ENCODE results near the gene KLRK1.
"Not testable (repeated sequence)": the region's sequence is repeated elsewhere in the genome, so short reads cannot be mapped to it uniquely, and the experiment has no call there.

Gene KLRK1

DNA sequence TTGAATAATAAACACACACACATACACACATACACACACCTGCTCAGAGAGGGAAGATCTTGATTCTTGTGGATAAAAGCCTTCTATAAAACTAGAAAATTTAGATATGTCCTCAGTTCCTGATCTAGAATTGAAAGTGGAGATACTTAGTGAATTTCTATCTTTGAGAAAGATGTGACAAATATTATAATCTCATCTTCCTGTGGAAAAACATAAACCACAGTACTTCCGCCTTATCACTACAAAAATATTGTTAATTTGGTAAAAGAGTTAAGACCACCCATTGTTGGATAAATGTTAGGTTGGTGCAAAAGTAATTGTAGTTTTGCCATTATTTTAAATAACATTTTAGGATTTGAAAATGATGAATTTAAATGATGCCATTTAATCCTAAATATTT is at the start of gene KLRK1:
TSS of gene KLRK1 (minus strand) at position 138 of the 400 bp plus-strand sequence. CDS start 1,231 bp downstream, outside the sequence.
- no peak for DNase-seq (ENCODE audit: low spot score)

DNA sequence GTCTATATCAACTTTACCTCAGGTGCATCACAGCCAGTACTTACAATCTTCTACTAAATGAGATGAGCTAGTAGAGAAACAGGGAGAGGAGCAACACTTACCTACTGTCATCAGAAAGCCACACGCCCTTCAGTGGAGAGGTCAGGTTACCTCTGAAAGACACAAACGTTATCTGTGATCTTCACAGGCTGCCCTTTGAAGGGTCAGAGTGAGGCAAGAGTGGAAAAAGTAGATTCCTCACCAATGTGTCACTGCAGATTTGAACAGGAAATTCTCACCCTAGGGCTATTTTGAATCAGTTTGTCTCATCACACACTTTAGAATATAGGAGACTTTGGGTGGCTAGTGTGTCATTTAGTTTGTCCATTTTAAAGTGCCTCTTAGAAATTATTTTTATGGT is 47.8 kb upstream of the KLRK1 start:
- not testable (repeated sequence) for DNase-seq (ENCODE audit: low spot score)

- not testable (repeated sequence) for DNase-seq (ENCODE audit: low spot score)
Observed at GRCh38 chr12:10435816-10436215, 46.0 kb upstream of the KLRK1 start, which contains the start of gene KLRC2. Gene KLRC2 (minus strand): TSS chr12:10436010. CDS start chr12:10435986, 24 bp downstream.

DNA sequence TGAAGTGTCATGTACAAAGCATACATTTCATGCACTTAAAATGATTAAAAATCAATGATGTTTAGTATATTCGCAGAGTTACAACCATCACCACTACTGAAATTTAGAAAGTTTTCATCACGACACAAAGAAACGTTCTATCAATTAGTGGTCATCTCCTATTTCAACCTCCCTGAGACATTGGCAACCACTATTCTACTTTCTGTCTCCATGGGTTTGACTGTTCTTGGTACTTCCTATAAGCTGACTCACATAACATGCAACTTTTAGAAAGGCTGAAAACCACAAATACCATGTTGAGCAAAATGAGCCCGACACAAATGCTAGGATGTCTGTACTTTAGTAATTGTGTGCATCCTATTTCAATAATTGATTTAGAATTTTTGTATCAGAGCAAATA is 40.8 kb upstream of the KLRK1 start:
- DNase-seq (ENCODE audit: low spot score): not testable (repeated sequence)

DNA sequence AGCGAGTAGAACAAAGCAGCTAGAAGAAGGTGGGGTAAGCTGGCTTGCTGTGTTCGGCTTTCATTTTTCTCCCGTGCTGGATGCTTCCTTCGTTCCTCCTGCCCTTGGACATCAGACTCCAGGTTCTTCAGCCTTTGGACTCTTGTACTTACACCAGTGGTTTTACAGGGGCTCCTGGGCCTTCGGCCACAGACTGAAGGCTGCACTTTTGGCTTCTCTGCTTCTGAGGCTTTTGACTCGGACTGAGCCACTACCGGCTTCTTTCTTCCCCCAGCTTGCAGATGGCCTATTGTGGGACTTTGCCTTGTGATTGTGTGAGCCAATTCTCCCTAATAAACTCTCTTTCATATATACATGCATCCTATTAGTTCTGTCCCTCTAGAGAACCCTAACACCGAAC is 36.1 kb upstream of the KLRK1 start:
- DNase-seq (ENCODE audit: low spot score): not testable (repeated sequence)

- not testable (repeated sequence) for DNase-seq (ENCODE audit: low spot score)
Observed at GRCh38 chr12:10424260-10424899, 34.5 kb upstream of the KLRK1 start.

DNA sequence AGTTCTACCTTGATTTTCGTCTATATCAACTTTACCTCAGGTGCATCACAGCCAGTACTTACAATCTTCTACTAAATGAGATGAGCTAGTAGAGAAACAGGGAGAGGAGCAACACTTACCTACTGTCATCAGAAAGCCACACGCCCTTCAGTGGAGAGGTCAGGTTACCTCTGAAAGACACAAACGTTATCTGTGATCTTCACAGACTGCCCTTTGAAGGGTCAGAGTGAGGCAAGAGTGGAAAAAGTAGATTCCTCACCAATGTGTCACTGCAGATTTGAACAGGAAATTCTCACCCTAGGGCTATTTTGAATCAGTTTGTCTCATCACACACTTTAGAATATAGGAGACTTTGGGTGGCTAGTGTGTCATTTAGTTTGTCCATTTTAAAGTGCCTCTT is 32.3 kb upstream of the KLRK1 start:
- not testable (repeated sequence) for DNase-seq (ENCODE audit: low spot score)

DNA sequence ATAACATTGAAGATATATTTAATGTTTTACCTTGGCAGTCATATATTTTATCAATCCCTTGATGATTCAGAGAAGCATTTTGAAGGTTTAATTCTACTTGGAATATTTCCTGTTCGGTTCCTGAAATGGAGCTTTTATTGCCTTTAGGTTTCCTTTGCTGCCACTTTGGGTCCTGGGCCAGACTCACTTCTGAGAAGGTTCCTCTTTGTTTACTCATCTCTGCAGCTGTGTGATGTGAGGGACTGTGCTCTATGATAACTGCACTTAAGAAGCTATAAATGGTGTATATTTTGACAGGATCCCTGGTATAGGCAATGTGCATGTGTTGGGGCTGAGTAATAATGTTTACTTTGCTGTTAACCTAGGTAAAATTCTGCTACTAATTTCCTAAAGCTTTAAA is 30.5 kb upstream of the KLRK1 start, which contains the start of gene KLRC3:
TSS of gene KLRC3 (minus strand) at position 262 of the 400 bp plus-strand sequence. CDS start at position 217, 45 bp downstream.
- not testable (repeated sequence) for DNase-seq (ENCODE audit: low spot score)

- no peak for DNase-seq (ENCODE audit: low spot score)
Observed at GRCh38 chr12:10409392-10409791, 19.6 kb upstream of the KLRK1 start, which contains the start of gene KLRC4. Gene KLRC4 (minus strand): TSS chr12:10409757. CDS start chr12:10409575, 182 bp downstream.

GRCh38 chr12:10408842-10409241 is 19.0 kb upstream of the KLRK1 start:
- DNase-seq (ENCODE audit: low spot score): no peak

DNA sequence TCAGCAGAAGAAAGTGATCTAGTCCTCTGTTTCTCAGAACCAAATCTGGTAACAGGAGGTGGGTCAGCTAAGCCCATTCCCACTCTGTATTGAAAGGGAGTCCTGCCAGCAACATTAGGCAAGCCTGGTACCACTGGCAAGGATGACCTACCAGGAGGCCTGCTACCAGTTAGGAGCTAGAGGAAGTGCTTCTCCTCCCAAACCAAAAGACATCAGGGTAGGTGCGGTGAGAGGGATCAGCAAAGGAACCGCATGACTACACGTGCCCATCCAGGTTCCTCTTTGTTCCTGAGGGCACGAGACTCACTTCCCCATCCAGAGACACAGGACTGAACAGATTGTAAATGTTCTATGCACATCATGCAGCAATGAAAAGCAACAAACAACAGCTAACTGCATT is 16.9 kb upstream of the KLRK1 start:
- DNase-seq (ENCODE audit: low spot score): no peak

DNA sequence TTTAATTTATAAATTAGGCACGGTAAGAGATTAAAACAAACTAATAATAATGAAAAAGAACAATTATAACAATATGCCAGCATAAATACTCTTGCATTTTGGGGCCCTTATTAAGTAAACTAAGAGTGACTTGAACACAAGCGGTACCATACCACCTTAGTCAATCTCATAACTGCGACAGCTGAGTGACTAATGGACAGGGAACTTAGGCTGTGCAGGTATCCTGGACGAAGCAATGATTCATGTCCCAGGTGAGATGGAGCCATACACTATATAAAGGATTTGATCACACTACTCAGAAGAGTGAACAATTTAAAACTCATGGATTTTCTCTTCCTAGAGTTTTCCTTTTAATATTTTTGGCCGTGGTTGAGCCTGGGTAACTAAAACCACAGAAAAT is 15.5 kb upstream of the KLRK1 start:
- DNase-seq (ENCODE audit: low spot score): no peak

DNA sequence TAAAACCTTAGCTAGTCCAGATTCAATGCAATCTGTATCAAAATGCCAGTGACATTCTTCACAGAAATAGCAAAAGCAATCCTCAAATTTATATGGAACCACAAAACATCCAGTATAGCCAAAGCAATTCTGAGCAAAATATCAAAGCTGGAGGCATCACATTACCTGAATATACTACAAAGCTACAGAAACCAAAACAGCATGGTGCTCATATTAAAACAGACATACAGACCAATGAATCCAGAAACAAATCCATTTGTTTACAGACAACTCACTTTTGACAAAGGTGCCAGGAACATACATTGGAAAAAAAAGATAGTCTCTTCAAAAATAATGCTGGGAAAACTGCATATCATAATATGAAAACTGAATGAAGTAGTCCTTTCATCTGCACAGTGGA is 15.0 kb upstream of the KLRK1 start:
- no peak for DNase-seq (ENCODE audit: low spot score)

DNA sequence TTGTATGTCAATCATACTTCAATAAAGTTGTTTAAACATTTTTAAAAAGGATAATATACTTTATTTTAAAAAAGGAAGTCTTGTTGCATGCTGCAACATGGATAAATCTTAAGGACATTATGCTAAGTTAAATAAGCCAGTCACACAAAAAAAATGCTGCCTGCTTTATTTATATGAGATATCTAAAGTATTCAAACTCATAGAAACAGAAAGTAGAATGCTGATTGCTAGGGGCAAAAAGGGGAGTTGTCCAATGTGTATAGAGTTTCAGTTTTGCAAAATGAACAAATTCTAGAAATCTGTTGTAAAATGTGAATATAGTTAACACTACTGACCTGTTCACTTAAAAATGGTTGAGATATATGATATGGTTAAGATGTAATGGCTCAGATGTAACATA is 11.0 kb upstream of the KLRK1 start:
- DNase-seq (ENCODE audit: low spot score): no peak

DNA sequence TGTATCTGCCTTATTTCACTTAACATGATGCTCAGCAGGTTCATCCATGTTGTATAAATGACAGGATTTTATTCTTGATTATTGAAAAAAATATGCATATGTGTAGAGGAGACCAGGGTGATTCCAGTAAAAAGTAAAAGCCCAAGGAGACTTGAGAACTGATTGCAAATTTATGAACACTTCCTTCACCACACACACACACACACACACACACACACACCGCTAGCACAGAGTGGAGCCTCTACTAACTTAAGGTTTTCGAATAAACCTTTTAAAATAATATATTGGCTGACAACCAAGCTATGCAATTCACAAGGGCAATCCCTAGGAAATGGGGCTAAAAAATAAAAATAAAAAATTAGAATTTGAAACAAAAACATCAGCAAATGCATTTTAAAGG is 8.3 kb upstream of the KLRK1 start:
- no peak for DNase-seq (ENCODE audit: low spot score)

DNA sequence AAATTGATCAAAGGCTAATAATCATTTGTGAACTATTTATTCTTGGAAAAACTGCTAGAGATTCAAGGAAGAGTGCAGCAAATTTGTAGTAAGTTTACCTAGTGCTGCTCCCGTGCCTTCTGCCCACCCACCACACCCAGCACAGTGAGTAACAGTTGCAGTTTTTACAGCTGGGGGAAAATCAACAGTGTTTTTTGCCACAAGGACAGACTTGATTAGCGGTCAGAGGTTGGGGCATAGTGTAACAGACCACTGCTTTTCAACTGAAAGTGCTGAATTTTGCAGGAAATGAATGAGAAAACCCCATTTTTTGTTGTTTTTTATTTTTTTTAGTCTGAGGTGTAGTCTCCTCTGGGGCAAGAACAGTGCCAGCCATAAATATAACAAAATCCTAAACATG is 7.5 kb upstream of the KLRK1 start:
- DNase-seq (ENCODE audit: low spot score): no peak

DNA sequence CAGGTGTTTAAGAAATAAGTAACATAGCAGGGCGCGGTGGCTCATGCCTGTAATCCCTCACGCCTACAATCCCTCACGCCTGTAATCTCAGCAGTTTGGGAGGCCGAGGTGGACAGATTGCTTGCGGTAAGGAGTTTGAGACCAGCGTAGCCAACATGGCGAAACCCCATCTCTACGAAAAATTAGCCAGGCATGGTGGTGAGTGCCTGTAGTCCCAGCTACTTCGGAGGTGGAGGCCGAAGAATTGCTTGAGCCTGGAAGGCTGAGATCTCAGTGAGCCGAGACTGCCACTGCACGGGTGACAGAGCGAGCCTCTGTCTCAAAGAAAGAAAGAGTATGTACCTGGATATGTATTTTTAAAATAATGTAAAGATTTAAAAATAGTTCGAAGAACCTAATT is 6.3 kb upstream of the KLRK1 start:
- DNase-seq (ENCODE audit: low spot score): not testable (repeated sequence)

GRCh38 chr12:10395390-10395998 is 5.7 kb upstream of the KLRK1 start:
- DNase-seq (ENCODE audit: low spot score): no peak

DNA sequence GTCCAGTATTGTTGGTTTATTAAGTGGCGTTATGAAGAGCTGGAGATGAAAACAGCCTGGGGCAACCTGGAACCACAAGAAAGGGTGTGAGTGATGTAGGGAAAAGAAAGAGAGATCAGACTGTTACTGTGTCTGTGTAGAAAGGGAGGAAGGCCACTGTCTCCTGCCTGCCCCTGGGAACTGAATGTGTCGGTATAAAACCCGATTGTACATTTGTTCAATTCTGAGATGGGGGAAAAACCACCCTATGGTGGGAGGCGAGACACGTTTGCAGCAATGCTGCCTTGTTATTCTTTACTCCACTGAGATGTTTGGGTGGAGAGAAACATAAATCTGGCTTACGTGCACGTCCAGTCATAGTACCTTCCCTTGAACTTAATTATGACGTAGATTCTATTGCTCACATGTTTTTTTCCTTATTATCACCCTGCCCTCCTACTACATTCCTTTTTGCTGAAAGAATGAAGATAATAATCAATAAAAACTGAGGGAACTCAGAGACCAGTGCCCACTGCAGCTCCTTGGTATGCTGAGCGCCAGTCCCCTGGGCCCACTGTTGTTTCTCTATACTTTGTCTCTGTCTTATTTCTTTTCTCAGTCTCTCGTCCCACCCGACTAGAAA is 4.8 kb upstream of the KLRK1 start:
- not testable (repeated sequence) for DNase-seq (ENCODE audit: low spot score)

GRCh38 chr12:10393291-10393690 is 3.5 kb upstream of the KLRK1 start:
- DNase-seq (ENCODE audit: low spot score): no peak

DNA sequence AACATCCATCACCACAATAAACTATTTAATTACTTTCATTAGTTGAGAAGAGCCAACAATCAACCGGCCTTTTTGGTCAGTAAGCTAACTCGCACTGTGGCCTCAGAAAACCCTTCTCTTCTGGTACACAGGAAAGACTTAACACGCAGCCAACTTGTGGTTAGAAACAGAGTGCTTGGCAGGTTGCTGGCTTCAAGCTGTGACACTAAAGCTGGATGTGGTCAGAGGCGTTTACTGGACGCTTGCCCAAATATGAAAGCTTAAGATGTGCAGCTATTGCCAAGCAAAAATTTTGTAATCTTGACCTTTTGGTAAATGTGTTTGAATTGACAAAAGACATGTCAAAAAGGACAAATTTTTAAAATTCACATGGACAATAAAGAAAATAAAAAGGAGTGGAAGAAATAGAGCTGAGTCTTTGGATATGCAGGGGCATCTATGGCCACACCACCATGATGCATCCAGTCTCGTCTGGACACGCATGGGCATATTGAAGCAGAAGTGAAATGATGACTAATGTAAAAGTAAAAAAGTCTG is 2.6 kb upstream of the KLRK1 start:
- DNase-seq (ENCODE audit: low spot score): peak; percentile 30

DNA sequence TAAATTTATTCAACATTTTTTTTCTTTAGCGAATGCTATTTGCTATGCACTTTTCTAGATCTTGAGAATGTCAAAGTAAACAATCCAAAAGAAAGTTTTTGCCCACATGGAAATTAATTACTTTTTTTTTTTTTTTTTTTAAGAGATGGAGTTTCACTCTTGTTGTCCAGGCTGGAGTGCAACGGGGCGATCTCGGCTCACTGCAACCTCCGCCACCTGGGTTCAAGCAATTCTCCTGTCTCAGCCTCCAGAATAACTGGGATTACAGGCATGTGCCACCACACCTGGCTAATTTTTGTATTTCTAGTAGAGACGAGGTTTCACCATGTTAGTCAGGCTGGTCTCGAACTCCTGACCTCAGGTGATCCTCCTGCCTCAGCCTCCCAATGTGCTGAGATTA is 1.1 kb upstream of the KLRK1 start:
- not testable (repeated sequence) for DNase-seq (ENCODE audit: low spot score)
